CD4-positive, CD25-positive, alpha-beta regulatory T cell (primary cell): Measurements from ENCODE around the gene CES2. TPM values are rescaled to one million over a fixed set of nuclear protein-coding genes. Genes with fewer than 3 reads are reported as not detected.

ENCODE experiments used
- ATAC-seq, 2 donors: fragments of 150-1000 bp; cut with Tn5 transposase; one replicate each; pipeline ENCODE4 v1.10.0; 2021; ENCODE audit warnings: low read depth in 2 of 2, moderate number of reproducible peaks in 2 of 2, moderate library complexity in 1 of 2
- DNase-seq, 3 donors: peaks; one replicate each; pipeline versions ENCODE4 v3.0.0 to v3.0.0-alpha.2; 2012 to 2022; ENCODE audit warnings: mixed read lengths in 1 of 3
- H3K27ac ChIP-seq: one replicate; pipeline ENCODE4 v1.7.0; 2013; ENCODE audit warnings: mild to moderate bottlenecking, low read length; ENCODE audit not compliant: insufficient read depth, poor library complexity, severe bottlenecking
- H3K27me3 ChIP-seq: one replicate; pipeline ENCODE4 v1.7.0; 2013; ENCODE audit warnings: low read length; ENCODE audit not compliant: control insufficient read depth, insufficient read depth
- H3K36me3 ChIP-seq: one replicate; pipeline ENCODE4 v1.7.0; 2013; ENCODE audit warnings: mild to moderate bottlenecking, low read length, moderate library complexity; ENCODE audit not compliant: control insufficient read depth, insufficient read depth
- H3K4me1 ChIP-seq: 2 replicates; pipeline ENCODE4 v1.7.0; 2013; ENCODE audit warnings: mild to moderate bottlenecking, low read length; ENCODE audit not compliant: insufficient read depth, control insufficient read depth, poor library complexity, severe bottlenecking
- H3K4me3 ChIP-seq: one replicate; pipeline ENCODE4 v1.7.0; 2013; ENCODE audit warnings: low read depth, mild to moderate bottlenecking, low read length, moderate library complexity
- H3K9me3 ChIP-seq, 2 experiments: 1 replicate in 1 of 2; 2 replicates in 1 of 2; pipeline ENCODE4 v1.7.0; 2013; ENCODE audit warnings: low read length in 2 of 2, mild to moderate bottlenecking in 1 of 2, moderate library complexity in 1 of 2; ENCODE audit not compliant: control insufficient read depth in 2 of 2
- H3K27ac Mint-ChIP-seq, 3 donors: one replicate each; pipeline ENCODE4 v1.8.0; 2020 to 2022; ENCODE audit warnings: mild to moderate bottlenecking in 3 of 3, mixed read lengths in 3 of 3, moderate library complexity in 2 of 3
- H3K27me3 Mint-ChIP-seq: one replicate; pipeline ENCODE4 v1.8.0; 2022; ENCODE audit warnings: mild to moderate bottlenecking, mixed read lengths
- H3K36me3 Mint-ChIP-seq: one replicate; pipeline ENCODE4 v1.8.0; 2020; ENCODE audit warnings: mixed read lengths
- H3K4me1 Mint-ChIP-seq, 4 donors: one replicate each; pipeline ENCODE4 v1.8.0; 2020 to 2022; ENCODE audit warnings: mixed read lengths in 4 of 4, mild to moderate bottlenecking in 1 of 4
- H3K4me3 Mint-ChIP-seq, 4 donors: one replicate each; pipeline ENCODE4 v1.8.0; 2020 to 2022; ENCODE audit warnings: mild to moderate bottlenecking in 4 of 4, mixed read lengths in 4 of 4, moderate library complexity in 3 of 4
- H3K9me3 Mint-ChIP-seq, 7 donors: one replicate each; pipeline ENCODE4 v1.8.0; 2020 to 2022; ENCODE audit warnings: mixed read lengths in 7 of 7, mild to moderate bottlenecking in 3 of 7, moderate library complexity in 2 of 7
- polyA plus RNA-seq, 4 donors: library from polyadenylated mRNA; unstranded; fragments of 300-500 nt; fragmentation: Illumina TruSeq; gene quantifications; one replicate each; pipeline ENCODE4 v1.2.3, GENCODE V29; 2021
- total RNA-seq: library from RNA; stranded (reverse); gene quantifications from one replicate; pipeline ENCODE4 v1.2.3, GENCODE V29; 2022

Gene CES2
- total and polyA plus RNA-seq, 5 donors from 2014 or later: 19.3 to 35.4 (median 19.9) TPM

DNA sequence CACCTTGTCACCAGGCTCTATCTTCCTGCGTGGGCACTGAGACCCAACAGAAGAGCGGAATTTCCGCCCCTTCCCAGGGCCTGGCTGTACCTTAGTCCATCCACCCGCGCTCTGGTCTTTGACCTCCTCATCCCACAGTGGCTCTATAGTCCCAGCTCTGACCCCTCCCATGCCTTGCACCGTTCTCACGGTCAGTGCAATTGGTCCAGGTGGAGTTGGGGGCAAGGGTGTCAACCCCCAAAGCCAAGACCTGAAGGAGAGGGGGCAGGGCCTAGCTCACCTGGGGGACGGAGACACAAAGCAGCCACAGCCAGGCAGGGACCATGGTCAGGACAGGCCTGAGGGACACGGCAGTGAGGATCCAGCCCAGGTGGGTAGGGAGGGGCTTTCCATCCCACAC, 17.6 kb upstream of the CES2 start:
- Mint-ChIP-seq H3K4me1 (no peaks in the 10 kb centered on the region), H3K27me3 (peaks cover 18% of the 10 kb centered on the region), H3K27ac (no peak overlapping the region), H3K36me3 (no peaks in the 10 kb centered on the region), H3K9me3 (no peaks in the 10 kb centered on the region), H3K4me3 (no peak overlapping the region)
- no peaks in the 10 kb centered on the region for H3K27me3 ChIP-seq
- ATAC-seq (no peak), DNase-seq (no peak)
- H3K4me1 ChIP-seq: no peaks in the 10 kb centered on the region
- H3K27ac ChIP-seq: no peak overlapping the region
- H3K9me3 ChIP-seq: no peaks in the 10 kb centered on the region
- H3K36me3 ChIP-seq: no peaks in the 10 kb centered on the region
- H3K4me3 ChIP-seq: no peak overlapping the region

DNA sequence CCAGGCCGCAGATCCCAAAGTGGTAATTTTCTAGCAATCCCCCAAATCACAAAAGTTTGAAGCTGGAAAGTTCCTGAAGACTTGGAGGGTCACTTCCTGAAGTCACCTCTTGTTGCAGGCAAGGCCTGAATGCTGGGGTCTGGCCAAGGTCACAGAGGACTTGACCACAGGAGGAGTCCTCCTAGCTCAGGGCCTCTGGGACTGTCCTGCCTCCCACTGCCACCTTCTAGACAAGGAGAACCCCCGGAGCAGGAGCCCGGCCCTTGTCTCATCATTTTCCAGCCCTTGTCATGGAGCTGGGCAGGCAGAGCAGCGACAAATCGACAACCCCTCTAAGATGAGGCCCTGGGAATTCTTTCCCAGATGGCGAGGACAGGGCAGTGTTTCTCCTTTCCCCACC, 17.0 kb upstream of the CES2 start:
- Histone ChIP-seq H3K9me3 (no peaks in the 10 kb centered on the region), H3K36me3 (no peaks in the 10 kb centered on the region), H3K4me3 (no peak overlapping the region), H3K27ac (no peak overlapping the region), H3K27me3 (no peaks in the 10 kb centered on the region), H3K4me1 (no peaks in the 10 kb centered on the region)
- H3K4me1 Mint-ChIP-seq: no peaks in the 10 kb centered on the region
- DNase-seq (no peak), ATAC-seq (no peak)
- H3K36me3 Mint-ChIP-seq: no peaks in the 10 kb centered on the region
- peaks cover 24% of the 10 kb centered on the region for H3K27me3 Mint-ChIP-seq
- H3K4me3 Mint-ChIP-seq: no peak overlapping the region
- H3K27ac Mint-ChIP-seq: no peak overlapping the region
- H3K9me3 Mint-ChIP-seq: no peaks in the 10 kb centered on the region

DNA sequence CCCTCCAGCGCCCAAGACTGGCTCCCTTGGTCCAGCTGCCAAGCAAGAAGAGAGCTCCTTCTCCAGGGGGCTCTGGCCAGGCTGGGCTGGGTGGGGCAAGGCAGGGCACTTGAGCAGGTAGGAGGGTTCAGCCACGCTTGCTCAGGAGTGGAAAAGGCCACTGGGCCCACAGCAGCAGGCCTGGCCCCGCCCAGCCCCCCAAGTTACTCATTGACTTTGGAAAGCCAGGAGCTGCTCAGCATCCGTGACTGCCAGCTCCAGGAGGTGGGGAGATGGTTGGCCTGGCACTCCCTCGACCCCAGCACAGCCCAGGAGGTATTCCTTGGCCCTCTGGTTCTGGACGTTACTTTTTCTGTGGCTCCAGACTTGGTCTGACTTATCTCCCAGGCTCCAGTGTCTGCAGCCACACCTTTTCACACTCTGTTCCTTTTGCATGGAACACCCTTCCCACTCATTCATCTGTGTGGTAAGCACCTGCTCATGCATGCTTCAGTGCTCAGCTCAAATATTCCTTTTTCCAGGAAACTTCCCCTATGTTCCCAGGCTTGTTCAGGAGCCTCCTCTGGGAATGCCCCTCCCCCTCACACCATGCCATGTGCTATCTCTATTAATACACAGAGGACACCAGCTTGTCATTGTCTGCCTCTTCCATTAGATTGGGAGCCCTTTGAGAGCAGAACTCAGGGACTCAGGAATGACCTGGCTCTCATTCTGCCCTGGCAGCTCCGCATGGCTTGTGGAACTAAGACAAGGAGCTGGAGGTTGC, 16.3 kb upstream of the CES2 start, which contains the start of gene CDH16:
Gene CDH16 (minus strand): TSS at position 83 of the 766 bp plus-strand sequence. CDS start 820 bp downstream, outside the sequence.
- H3K4me1 ChIP-seq: no peaks in the 10 kb centered on the region
- Mint-ChIP-seq H3K4me1 (no peaks in the 10 kb centered on the region), H3K4me3 (no peak within 1 kb of the TSS), H3K9me3 (no peaks in the 10 kb centered on the region), H3K27ac (no peak within 1 kb of the TSS), H3K36me3 (no peaks in the 10 kb centered on the region), H3K27me3 (peaks cover 30% of the 10 kb centered on the region)
- no peak within 1 kb of the TSS for H3K4me3 ChIP-seq
- no peaks in the 10 kb centered on the region for H3K9me3 ChIP-seq
- no peak within 1 kb of the TSS for H3K27ac ChIP-seq
- DNase-seq (no peak), ATAC-seq (no peak)
- peaks cover under 1% of the 10 kb centered on the region for H3K27me3 ChIP-seq
- H3K36me3 ChIP-seq: no peaks in the 10 kb centered on the region

DNA sequence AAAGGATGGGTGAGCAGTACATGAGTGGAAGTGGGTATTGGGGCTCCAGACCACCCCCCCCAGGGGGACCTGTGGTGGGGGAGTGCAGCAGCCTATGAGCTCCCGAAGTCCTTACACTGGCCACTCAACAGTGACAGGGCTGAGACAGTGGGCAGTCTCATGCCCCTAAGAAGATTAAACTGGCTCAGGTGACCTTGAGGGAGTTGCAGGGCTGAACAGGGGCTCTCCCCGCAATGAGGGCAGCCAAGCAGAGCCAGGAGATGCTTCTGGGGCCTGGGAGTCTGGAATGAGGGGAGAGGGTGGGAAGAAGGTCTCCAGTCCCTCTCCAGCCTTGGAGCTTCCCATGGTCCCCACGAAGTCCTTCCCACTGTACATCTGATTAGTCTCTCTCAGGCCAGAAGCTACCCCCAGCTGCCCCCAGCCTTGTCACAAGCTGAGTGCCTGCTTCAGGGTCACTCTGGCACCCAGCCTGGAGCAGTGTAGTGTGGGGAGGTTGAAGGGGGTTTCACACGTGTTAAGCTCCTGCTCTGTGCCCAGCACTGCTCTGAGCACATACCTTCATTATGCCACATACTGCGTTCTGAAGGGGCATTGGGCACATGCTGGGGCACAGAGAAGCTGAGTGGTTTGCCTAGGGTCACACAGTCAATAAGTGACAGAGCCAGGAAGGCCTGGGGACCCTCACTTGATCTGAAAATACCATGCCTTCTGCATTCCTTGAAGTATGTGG, 15.6 kb upstream of the CES2 start:
- H3K27me3 ChIP-seq: peaks cover 3% of the 10 kb centered on the region
- peaks cover 0 to 2% (median 0%) of the 10 kb centered on the region in 4 donors for H3K4me1 Mint-ChIP-seq

GRCh38 chr16:66920299-66920590, 15.1 kb upstream of the CES2 start:
- Histone ChIP-seq H3K27me3 (peaks cover 3% of the 10 kb centered on the region), H3K4me3 (no peak overlapping the region), H3K36me3 (no peaks in the 10 kb centered on the region), H3K27ac (no peak overlapping the region), H3K4me1 (peaks cover 9% of the 10 kb centered on the region), H3K9me3 (no peaks in the 10 kb centered on the region)
- H3K36me3 Mint-ChIP-seq: no peaks in the 10 kb centered on the region
- H3K9me3 Mint-ChIP-seq: no peaks in the 10 kb centered on the region
- peaks cover 0 to 2% (median 0%) of the 10 kb centered on the region in 4 donors for H3K4me1 Mint-ChIP-seq
- DNase-seq (no peak), ATAC-seq (no peak)
- peaks cover 39% of the 10 kb centered on the region for H3K27me3 Mint-ChIP-seq
- H3K4me3 Mint-ChIP-seq: no peak overlapping the region
- no peak overlapping the region for H3K27ac Mint-ChIP-seq

More for the DNA sequence above, 15.6 kb upstream of the CES2 start:
- H3K27me3 Mint-ChIP-seq: peaks cover 38% of the 10 kb centered on the region
- peaks cover 4% of the 10 kb centered on the region for H3K4me1 ChIP-seq
- H3K9me3 Mint-ChIP-seq: no peaks in the 10 kb centered on the region
- no peaks in the 10 kb centered on the region for H3K36me3 Mint-ChIP-seq
- H3K4me3 ChIP-seq: no peak overlapping the region
- H3K36me3 ChIP-seq: no peaks in the 10 kb centered on the region
- DNase-seq: no peak
- H3K4me3 Mint-ChIP-seq: no peak overlapping the region
- H3K27ac Mint-ChIP-seq: no peak overlapping the region
- H3K27ac ChIP-seq: no peak overlapping the region
- H3K9me3 ChIP-seq: no peaks in the 10 kb centered on the region
- no peak for ATAC-seq

GRCh38 chr16:66920924-66921680, 14.2 kb upstream of the CES2 start:
- Histone ChIP-seq H3K27ac (no peak overlapping the region), H3K9me3 (no peaks in the 10 kb centered on the region), H3K27me3 (peaks cover 7% of the 10 kb centered on the region), H3K4me3 (no peak overlapping the region), H3K4me1 (peaks cover 15% of the 10 kb centered on the region), H3K36me3 (no peaks in the 10 kb centered on the region)
- ATAC-seq (no peak), DNase-seq (no peak)
- Mint-ChIP-seq H3K27me3 (peaks cover 46% of the 10 kb centered on the region), H3K4me1 (peaks cover 0 to 8% (median 3%) of the 10 kb centered on the region in 4 donors), H3K36me3 (no peaks in the 10 kb centered on the region), H3K27ac (no peak overlapping the region), H3K4me3 (no peak overlapping the region), H3K9me3 (no peaks in the 10 kb centered on the region)

DNA sequence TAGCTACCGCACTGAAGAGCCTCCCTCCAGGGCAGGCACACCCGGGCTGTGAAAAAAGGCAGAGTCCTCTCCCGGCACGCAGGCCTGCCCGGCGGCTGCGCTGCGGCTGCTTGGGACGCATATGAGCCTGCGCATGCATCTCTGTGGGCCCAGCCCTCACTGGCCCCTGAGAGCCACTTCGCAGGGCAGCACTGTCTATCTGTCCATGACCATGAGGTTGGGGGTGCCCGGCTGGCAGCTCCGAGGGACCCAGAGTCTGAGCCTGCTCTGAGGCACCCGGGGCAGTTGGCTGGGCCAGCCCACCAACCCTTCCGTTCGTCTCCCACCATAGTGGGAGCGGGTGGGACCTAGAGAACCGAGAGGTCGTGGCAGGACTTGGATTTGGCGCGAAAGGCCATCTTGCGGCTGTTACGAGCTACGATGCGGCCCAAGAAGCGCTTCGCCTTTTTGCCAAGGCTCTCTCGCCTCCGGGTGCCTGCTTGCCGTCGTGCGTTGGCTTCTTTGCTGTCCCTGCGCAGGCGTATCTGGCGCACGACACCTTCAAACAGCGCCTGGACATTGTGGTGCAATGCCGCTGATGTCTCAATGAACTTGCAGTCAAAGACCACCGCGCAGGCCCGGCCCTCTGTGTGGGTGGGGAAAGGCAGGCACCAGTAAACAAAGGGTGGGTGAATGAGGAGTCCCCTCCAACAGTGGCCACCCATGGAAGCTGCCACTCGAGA, 13.4 kb upstream of the CES2 start:
- H3K36me3 ChIP-seq: no peaks in the 10 kb centered on the region
- H3K4me1 ChIP-seq: peaks cover 15% of the 10 kb centered on the region
- Mint-ChIP-seq H3K36me3 (no peaks in the 10 kb centered on the region), H3K27me3 (peaks cover 54% of the 10 kb centered on the region), H3K27ac (no peak overlapping the region), H3K4me3 (no peak overlapping the region), H3K4me1 (peaks cover 0 to 8% (median 4%) of the 10 kb centered on the region in 4 donors), H3K9me3 (no peaks in the 10 kb centered on the region)
- no peak for DNase-seq
- ATAC-seq: no peak
- no peak overlapping the region for H3K27ac ChIP-seq
- H3K27me3 ChIP-seq: peaks cover 11% of the 10 kb centered on the region
- no peak overlapping the region for H3K4me3 ChIP-seq
- no peaks in the 10 kb centered on the region for H3K9me3 ChIP-seq
